Stimulated activated CD4-positive, alpha-beta T cell treated with anti-CD3 and anti-CD28 coated beads, Interleukin-1b, Interleukin-23, amount 100 ng/mL, for 4 hours (primary cell): ENCODE measurements around the gene SHISA7.
A peak's percentile ranks its signal among the peaks of the same experiment; 100 is the strongest.
"Not testable (repeated sequence)": the region's sequence is repeated elsewhere in the genome, so short reads cannot be mapped to it uniquely, and the experiment has no call there.

ENCODE experiments used
- DNase-seq, 2 donors: peaks; one replicate each; pipeline ENCODE4 v3.0.0-alpha.2; 2020; ENCODE audit warnings: low read depth in 2 of 2

Gene SHISA7

DNA sequence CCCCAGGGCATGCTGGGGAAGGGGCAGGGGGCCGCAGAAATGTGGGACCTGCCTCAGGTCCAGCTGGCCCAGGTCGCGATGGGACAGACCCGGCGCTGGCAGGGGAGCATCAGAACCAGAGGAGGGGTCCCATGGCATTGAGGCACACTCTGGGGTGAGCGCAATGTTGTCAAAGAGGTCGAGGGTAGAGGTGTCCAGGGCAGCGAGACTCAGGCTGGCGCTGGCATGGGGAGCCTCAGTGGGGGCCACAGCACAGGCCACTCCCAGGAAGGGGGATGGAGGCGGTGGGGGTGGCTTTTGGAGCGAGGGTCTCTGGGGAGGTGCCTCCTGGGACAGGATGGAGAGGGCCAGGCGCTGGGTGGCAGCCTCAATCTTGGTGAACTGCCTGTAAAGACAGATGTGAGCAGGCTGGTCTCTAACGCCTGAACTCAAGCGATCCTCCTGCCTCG, 20.5 kb upstream of the SHISA7 start:
- no peak for DNase-seq

DNA sequence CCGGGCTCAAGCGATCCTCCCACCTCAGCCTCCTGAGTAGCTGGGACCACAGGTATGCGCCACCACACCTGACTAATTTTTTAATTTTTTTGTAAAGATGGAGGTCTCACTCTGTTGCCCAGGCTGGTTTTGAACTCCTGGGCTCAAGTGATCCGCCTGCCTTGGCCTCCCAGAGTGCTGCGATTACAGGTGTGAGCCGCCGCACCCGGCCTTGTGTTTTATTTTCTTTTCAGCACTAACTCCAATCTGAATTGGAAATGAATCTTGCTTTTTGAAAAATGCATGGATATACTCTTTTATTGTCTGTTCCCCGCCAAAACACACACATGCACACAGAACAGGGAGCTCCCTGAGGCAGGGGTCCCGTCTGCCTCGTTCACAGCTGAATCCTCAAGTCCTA, 19.6 kb upstream of the SHISA7 start:
- DNase-seq = no peak

GRCh38 chr19:55461974-55462626, 19.0 kb upstream of the SHISA7 start:
- no peak for DNase-seq

- peak; percentile 100 for DNase-seq
These were observed 18.3 kb upstream of the SHISA7 start, which contains the start of gene ISOC2 for GRCh38 chr19:55461259-55461973. Gene ISOC2 (minus strand): TSS chr19:55461642. CDS start chr19:55456486, 5,156 bp downstream.

- no peak for DNase-seq
These were observed 17.7 kb upstream of the SHISA7 start for GRCh38 chr19:55460670-55461258.

GRCh38 chr19:55459950-55460657, 17.0 kb upstream of the SHISA7 start:
- no peak for DNase-seq

- no peak for DNase-seq
These were observed 16.4 kb upstream of the SHISA7 start for GRCh38 chr19:55459551-55459949.

DNA sequence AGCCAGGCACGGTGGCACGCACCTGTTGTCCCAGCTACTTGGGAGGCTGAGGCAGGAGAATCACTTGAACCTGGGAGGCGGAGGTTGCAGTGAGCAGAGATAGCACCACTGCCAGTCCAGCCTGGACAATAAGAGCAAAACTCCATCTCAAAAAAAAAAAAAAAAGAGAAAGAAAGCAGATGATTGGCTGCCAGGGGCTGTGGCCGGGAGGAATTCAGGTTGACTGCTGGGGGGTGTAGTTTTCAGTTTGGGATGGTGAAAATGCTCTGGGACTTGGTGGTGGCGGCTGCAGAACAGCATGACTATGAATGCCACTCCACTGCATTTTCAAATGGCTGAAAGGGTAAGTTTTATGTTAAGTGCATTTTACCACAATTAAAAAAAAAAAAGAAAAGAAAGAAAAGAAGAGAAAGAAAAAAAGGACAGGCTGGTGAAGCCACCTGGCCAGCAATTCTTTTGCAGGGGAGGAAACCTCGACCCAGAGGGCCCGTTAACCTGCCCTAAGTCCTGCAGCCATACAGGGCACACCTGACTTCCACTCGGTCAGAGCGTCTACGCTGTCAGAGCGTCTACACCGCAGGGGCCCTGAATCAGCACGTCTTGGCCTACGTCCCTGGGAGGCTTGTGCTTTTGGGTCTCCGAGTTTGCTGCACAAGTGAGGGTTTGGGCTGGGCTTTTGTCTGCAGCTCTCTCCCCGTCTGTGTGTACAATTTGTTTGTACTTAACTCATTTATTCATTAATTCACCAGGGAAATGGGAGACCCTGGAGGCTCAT, 14.8 kb upstream of the SHISA7 start:
- no peak for DNase-seq

DNA sequence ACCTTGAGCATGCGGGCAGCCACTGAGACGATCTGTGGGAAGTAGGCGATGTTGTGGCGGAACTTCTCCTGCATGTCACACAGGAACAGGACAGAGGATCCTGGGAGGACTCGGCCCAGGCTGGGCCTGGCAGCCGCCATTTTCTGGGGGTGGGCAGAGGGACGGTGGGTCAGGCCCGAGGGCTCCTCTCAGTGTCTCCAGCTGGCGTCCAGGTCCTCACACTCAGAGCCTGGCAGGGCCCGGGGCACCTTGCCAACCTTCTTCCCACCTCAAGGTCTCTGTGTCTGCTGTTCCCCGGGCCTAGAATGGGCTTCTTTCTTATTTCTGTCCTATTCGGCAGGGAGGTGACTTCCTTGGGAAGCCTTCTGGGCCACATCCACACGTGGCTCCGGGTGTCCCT, 13.2 kb upstream of the SHISA7 start:
- no peak for DNase-seq

GRCh38 chr19:55455576-55456235, 12.6 kb upstream of the SHISA7 start:
- DNase-seq = no peak

- DNase-seq = peak; percentile 34 to 48
These were observed 11.7 kb upstream of the SHISA7 start for GRCh38 chr19:55454787-55455243.

GRCh38 chr19:55453511-55454260, 10.6 kb upstream of the SHISA7 start:
- DNase-seq = no peak

DNA sequence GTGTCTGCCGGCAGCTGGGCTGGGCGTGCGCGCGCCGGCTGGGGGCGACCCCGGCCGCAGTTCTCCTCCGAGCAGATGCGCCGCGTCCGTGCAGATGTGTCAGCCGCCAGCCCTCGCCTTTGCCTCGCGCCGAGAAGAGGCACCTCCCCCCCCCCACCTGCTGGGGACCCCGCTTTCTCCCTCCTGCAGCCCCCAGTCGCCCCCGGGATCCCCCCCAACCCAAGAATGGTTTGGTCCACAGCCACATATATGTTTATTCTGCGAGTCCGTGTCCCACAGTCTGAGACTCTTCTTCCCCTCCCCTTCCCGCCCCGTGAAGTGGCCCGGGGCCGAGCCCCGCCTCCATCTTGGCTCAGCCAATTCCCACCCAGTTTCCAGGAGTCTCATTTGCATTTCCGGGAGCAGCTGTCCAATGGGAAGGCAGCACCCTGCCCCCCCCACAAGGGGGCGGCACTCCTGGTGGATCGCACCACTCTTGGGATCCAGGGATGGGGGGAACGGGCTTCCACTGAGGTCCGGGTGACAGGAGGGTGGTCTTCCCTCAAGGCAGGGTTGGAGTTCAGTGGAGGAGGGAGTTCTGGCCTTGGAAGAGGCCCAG, 9.7 kb upstream of the SHISA7 start:
- peak in 1 of 2 donors; percentile 30 for DNase-seq

DNA sequence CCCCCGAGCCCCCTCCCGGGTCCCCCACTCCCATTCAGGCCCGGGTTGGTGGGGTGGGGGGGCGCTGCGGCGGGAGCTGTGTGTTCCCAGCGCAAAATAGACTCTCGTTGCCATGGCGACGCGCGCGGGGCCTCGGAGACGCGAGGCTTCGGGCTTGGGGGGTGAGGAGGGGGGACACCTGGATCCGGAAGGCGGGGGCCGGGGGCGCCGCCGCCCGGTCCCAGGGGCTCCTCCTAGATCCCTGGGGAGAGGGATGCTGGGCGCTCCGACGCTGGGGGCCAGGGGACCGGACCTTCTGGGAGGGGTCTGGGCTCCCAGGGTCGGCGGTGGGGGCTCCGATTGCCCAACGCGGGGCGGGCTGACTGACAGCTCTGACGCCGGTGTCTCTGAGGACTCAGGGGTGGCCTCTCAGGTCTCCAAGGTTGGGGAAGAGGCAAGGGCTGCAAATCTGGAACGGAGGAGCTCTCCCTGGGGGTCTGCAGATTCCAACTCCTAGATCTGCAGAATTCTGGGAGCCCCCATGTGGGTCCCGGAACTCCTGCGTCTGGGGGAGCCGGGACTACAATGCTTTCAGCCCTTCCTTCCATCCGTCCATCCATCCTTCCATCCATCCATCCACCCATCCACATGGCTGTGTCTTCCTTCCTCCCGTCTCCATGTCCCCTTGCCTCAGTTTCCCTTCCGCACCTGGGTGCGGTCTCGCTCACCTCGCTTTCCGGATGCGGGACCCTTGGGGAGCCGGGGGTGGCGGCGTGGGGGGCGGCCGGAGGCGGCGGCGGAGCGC, 9.1 kb upstream of the SHISA7 start:
- no peak for DNase-seq

- DNase-seq = no peak
These were observed 8.3 kb upstream of the SHISA7 start for GRCh38 chr19:55451163-55451964.

GRCh38 chr19:55449469-55449868, 6.4 kb upstream of the SHISA7 start:
- no peak for DNase-seq

- DNase-seq = not testable (repeated sequence)
These were observed 5.0 kb upstream of the SHISA7 start for GRCh38 chr19:55448175-55448490.
